HepG2 (cell line): ENCODE measurements around the gene CA9. TPM values are rescaled to one million over a fixed set of nuclear protein-coding genes. Genes with fewer than 3 reads are reported as not detected.

Experiments
- BATF2 ChIP-seq: sonication (generic); formaldehyde crosslinking; IDR thresholded peaks from 2 replicates; pipeline ENCODE4 v1.8.0; 2022; ENCODE audit warnings: mild to moderate bottlenecking, missing genetic modification reagents, moderate library complexity
- HNF1B ChIP-seq: sonication (generic); formaldehyde crosslinking; IDR thresholded peaks from 2 replicates; pipeline ENCODE4 v1.5.1; 2020; ENCODE audit warnings: mild to moderate bottlenecking, moderate library complexity, missing genetic modification reagents
- NFIC ChIP-seq: IDR thresholded peaks from 2 replicates; pipeline ENCODE4 v1.6.1; 2012; ENCODE audit warnings: mild to moderate bottlenecking, low read length, inconsistent platforms
- SNAPC2 ChIP-seq: sonication (generic); formaldehyde crosslinking; IDR thresholded peaks from 2 replicates; pipeline ENCODE4 v1.8.1; 2022; ENCODE audit warnings: mild to moderate bottlenecking, missing genetic modification reagents
- ZBTB20 ChIP-seq: sonication (generic); formaldehyde crosslinking; IDR thresholded peaks from 2 replicates; pipeline ENCODE4 v1.8.1; 2023; ENCODE audit warnings: missing genetic modification reagents, low read depth, mild to moderate bottlenecking, borderline replicate concordance
- ZBTB25 ChIP-seq: IDR thresholded peaks from 2 replicates; pipeline ENCODE4 v1.6.1; 2018; ENCODE audit warnings: missing genetic modification reagents
- ZBTB40 ChIP-seq, 2 experiments: fragments of 450-650 bp in 1 of 2; sonication (generic) in 1 of 2; formaldehyde crosslinking in 1 of 2; IDR thresholded peaks; 2 replicates each; pipeline versions ENCODE4 v1.6.1 to v1.8.0; 2016 to 2022; ENCODE audit warnings: antibody characterized with exemption in 1 of 2, mild to moderate bottlenecking in 1 of 2, missing genetic modification reagents in 1 of 2
- ZFAT ChIP-seq: sonication (generic); formaldehyde crosslinking; conservative IDR thresholded peaks from 2 replicates; pipeline ENCODE4 v1.8.1; 2023; ENCODE audit warnings: missing genetic modification reagents, inconsistent platforms
- ZFX ChIP-seq: sonication (generic); formaldehyde crosslinking; IDR thresholded peaks from 2 replicates; pipeline ENCODE4 v1.4.0; 2020; ENCODE audit warnings: mild to moderate bottlenecking, low read depth, missing genetic modification reagents, moderate library complexity
- ZNF143 ChIP-seq: sonication (generic); formaldehyde crosslinking; IDR thresholded peaks from 2 replicates; pipeline ENCODE4 v1.4.0; 2020; ENCODE audit warnings: missing genetic modification reagents
- ZNF362 ChIP-seq: sonication (generic); formaldehyde crosslinking; IDR thresholded peaks from 2 replicates; pipeline ENCODE4 v1.4.0; 2020; ENCODE audit warnings: missing genetic modification reagents, mild to moderate bottlenecking, borderline replicate concordance
- ZNF607 ChIP-seq: sonication (generic); formaldehyde crosslinking; IDR thresholded peaks from 2 replicates; pipeline ENCODE4 v1.5.1; 2020; ENCODE audit warnings: missing genetic modification reagents, mild to moderate bottlenecking, borderline replicate concordance
- ZNF629 ChIP-seq: sonication (generic); formaldehyde crosslinking; conservative IDR thresholded peaks from 2 replicates; pipeline ENCODE4 v1.5.0; 2020; ENCODE audit warnings: missing genetic modification reagents
- ZNF7 ChIP-seq: IDR thresholded peaks from 2 replicates; pipeline ENCODE4 v1.6.1; 2016; ENCODE audit warnings: missing biosample characterization, missing genetic modification reagents
- polyA plus RNA-seq, 8 experiments: library from polyadenylated mRNA; depleted of rRNA in 3 of 8; stranded (reverse) in 7 of 8; unstranded in 1 of 8; fragments of >200 nt; fragmentation: Illumina TruSeq in 4 of 8; extraction: Trizol in 4 of 8; gene quantifications; 2 replicates each; pipeline versions ENCODE4 v1.2.1 to v1.2.3, GENCODE V29; 2011 to 2016; ENCODE audit warnings: low read depth in 4 of 8, missing spikeins in 1 of 8, mixed read lengths in 1 of 8; ENCODE audit not compliant: insufficient read depth in 1 of 8
- total RNA-seq, 5 experiments: library from RNA; depleted of rRNA; stranded (reverse); fragments of >200 nt; fragmentation: Illumina TruSeq; extraction: Trizol; gene quantifications; 2 replicates each; pipeline ENCODE4 v1.2.3, GENCODE V29; 2016; ENCODE audit warnings: low read depth in 1 of 5

The CA9 gene
- total and polyA plus RNA-seq, 2 of the 13 experiments (the other 11 are each of a cell fraction or from before 2014, with no cell fraction given) = 0.13 to 152 TPM

GRCh38 chr9:35650341-35651158, 23.2 kb upstream of the CA9 start, which contains the start of gene SIT1 (continued):
- TF ChIP-seq ZBTB25 (CRISPR knock-in tag) (no peak), ZBTB40 (IDR thresholded peaks at IDR 0.05) (no peak), ZBTB40 (CRISPR knock-in tag; IDR thresholded peaks at IDR 0.05) (no peak), ZFX (peak; percentile 62), ZNF143 (CRISPR knock-in tag) (no peak), ZNF629 (CRISPR knock-in tag) (no peak), SNAPC2 (CRISPR knock-in tag) (no peak), ZBTB20 (CRISPR knock-in tag) (no peak), HNF1B (peak; percentile 30; the same call in 1 of the 2 replicates), ZNF362 (CRISPR knock-in tag) (peak; percentile 24; the same call in 1 of the 2 replicates), ZNF607 (no peak; the same call in 1 of the 2 replicates), ZNF7 (no peak), ZFAT (no peak), NFIC (no peak), BATF2 (CRISPR knock-in tag) (no peak)
